IMR-90 (cell line): ENCODE results near the gene ARHGEF10L. TPM values are rescaled to one million over a fixed set of nuclear protein-coding genes. Genes with fewer than 3 reads are reported as not detected.

Source experiments
- ATAC-seq: fragments of 200-7000 bp; cut with Tn5 transposase; 2 replicates; pipeline ENCODE4 v1.9.1; 2020; ENCODE audit warnings: low read depth, mild to moderate bottlenecking, moderate library complexity
- BruUV-seq: library from RNA; stranded (reverse); fragments of 400-500 nt; replicated peaks from 2 replicates; lab custom pipeline; 2021; lab: Mats Ljungman, UMichigan
- CTCF ChIA-PET: fragments of 300-600 bp; formaldehyde crosslinking; extraction: SDS; loops from one replicate; lab custom pipeline; 2021; ENCODE audit warnings: antibody characterized with exemption; lab: Yijun Ruan, JAX
- POLR2A ChIA-PET: fragments of 300-600 bp; sonication (Branson Sonifier 250); formaldehyde crosslinking; loops from one replicate; lab custom pipeline; 2022; ENCODE audit warnings: antibody characterized with exemption; ENCODE audit not compliant: unreplicated experiment; lab: Charles Lee
- DNase-seq: peaks from one replicate; pipeline ENCODE4 v3.0.0; 2013
- H2AFZ ChIP-seq: replicated peaks from 2 replicates; pipeline ENCODE3; 2013; ENCODE audit warnings: low read length, mild to moderate bottlenecking; ENCODE audit not compliant: poor library complexity
- H2AK5ac ChIP-seq: 2 replicates; pipeline ENCODE4 v1.6.1; 2013; ENCODE audit warnings: low read depth, low read length, inconsistent platforms
- H2AK9ac ChIP-seq: replicated peaks from 2 replicates; pipeline ENCODE3; 2013; ENCODE audit warnings: mild to moderate bottlenecking, low read depth, low read length, moderate library complexity; ENCODE audit not compliant: poor library complexity
- H2BK120ac ChIP-seq: 2 replicates; pipeline ENCODE4 v1.6.1; 2013; ENCODE audit warnings: low read depth, low read length, inconsistent platforms
- H2BK15ac ChIP-seq: 3 replicates; pipeline ENCODE4 v1.6.1; 2013; ENCODE audit warnings: low read depth, low read length, inconsistent platforms
- H2BK20ac ChIP-seq: 2 replicates; pipeline ENCODE4 v1.6.1; 2013; ENCODE audit warnings: low read depth, mild to moderate bottlenecking, inconsistent platforms, low read length, moderate library complexity
- H2BK5ac ChIP-seq: 2 replicates; pipeline ENCODE4 v1.6.1; 2013; ENCODE audit warnings: mild to moderate bottlenecking, low read depth, low read length, inconsistent platforms; ENCODE audit not compliant: poor library complexity, severe bottlenecking
- H3K14ac ChIP-seq: replicated peaks from 2 replicates; pipeline ENCODE4 v1.6.1; 2013; ENCODE audit warnings: low read depth, low read length, inconsistent platforms
- H3K18ac ChIP-seq: 2 replicates; pipeline ENCODE4 v1.6.1; 2013; ENCODE audit warnings: low read depth, low read length, control low read depth
- H3K23ac ChIP-seq: 2 replicates; pipeline ENCODE4 v1.6.1; 2013; ENCODE audit warnings: low read depth, low read length, inconsistent platforms
- H3K27ac ChIP-seq: 2 replicates; pipeline ENCODE4 v1.5.1; 2013; ENCODE audit warnings: mild to moderate bottlenecking, control low read depth, low read length; ENCODE audit not compliant: insufficient read depth
- H3K27me3 ChIP-seq: 2 replicates; pipeline ENCODE4 v1.6.1; 2013; ENCODE audit warnings: low read length; ENCODE audit not compliant: control insufficient read depth, insufficient read depth
- H3K36me3 ChIP-seq: 2 replicates; pipeline ENCODE4 v1.6.1; 2013; ENCODE audit warnings: low read length, mixed read lengths; ENCODE audit not compliant: control insufficient read depth, insufficient read depth
- H3K4ac ChIP-seq: 2 replicates; pipeline ENCODE4 v1.6.1; 2013; ENCODE audit warnings: low read depth, low read length, inconsistent platforms
- H3K4me1 ChIP-seq: 2 replicates; pipeline ENCODE4 v1.6.1; 2013; ENCODE audit warnings: low read length, mixed read lengths; ENCODE audit not compliant: control insufficient read depth, insufficient read depth
- H3K4me2 ChIP-seq: 2 replicates; pipeline ENCODE4 v1.6.1; 2013; ENCODE audit warnings: low read depth, mild to moderate bottlenecking, control low read depth, low read length, moderate library complexity
- H3K4me3 ChIP-seq: 2 replicates; pipeline ENCODE4 v1.5.1; 2013; ENCODE audit warnings: low read depth, mild to moderate bottlenecking, control low read depth, low read length, moderate library complexity; ENCODE audit not compliant: insufficient read depth
- H3K56ac ChIP-seq: 2 replicates; pipeline ENCODE4 v1.6.1; 2013; ENCODE audit warnings: low read length, inconsistent platforms; ENCODE audit not compliant: insufficient read depth; ENCODE audit errors: extremely low read depth
- H3K79me1 ChIP-seq, 2 experiments: 2 replicates each; pipeline ENCODE4 v1.6.1; 2013; ENCODE audit warnings: low read length in 2 of 2, inconsistent platforms in 1 of 2, low read depth in 1 of 2
- H3K9ac ChIP-seq: 2 replicates; pipeline ENCODE4 v1.6.1; 2013; ENCODE audit warnings: low read depth, low read length, control low read depth
- H3K9me1 ChIP-seq: 2 replicates; pipeline ENCODE4 v1.6.1; 2013; ENCODE audit warnings: low read length, inconsistent platforms; ENCODE audit not compliant: insufficient read depth
- H3K9me3 ChIP-seq: 2 replicates; pipeline ENCODE4 v1.6.1; 2013; ENCODE audit warnings: low read length; ENCODE audit not compliant: control insufficient read depth, insufficient read depth
- H4K20me1 ChIP-seq: 2 replicates; pipeline ENCODE4 v1.6.1; 2013; ENCODE audit warnings: low read length, inconsistent platforms; ENCODE audit not compliant: insufficient read depth
- H4K5ac ChIP-seq: 2 replicates; pipeline ENCODE4 v1.6.1; 2013; ENCODE audit warnings: mild to moderate bottlenecking, low read depth, low read length, control low read depth
- H4K8ac ChIP-seq, 2 experiments: 2 replicates each; pipeline ENCODE4 v1.6.1; 2013; ENCODE audit warnings: low read depth in 2 of 2, low read length in 2 of 2, control low read depth in 1 of 2, inconsistent platforms in 1 of 2
- H4K91ac ChIP-seq: 2 replicates; pipeline ENCODE4 v1.6.1; 2013; ENCODE audit warnings: low read depth, low read length, inconsistent platforms; ENCODE audit not compliant: insufficient read depth
- BHLHE40 ChIP-seq: fragments of 150-350 bp; IDR thresholded peaks from 2 replicates; pipeline ENCODE4 v1.6.1; 2016; ENCODE audit warnings: mild to moderate bottlenecking, low read depth, low read length
- CEBPB ChIP-seq: IDR thresholded peaks from 2 replicates; pipeline ENCODE4 v1.6.1; 2012; ENCODE audit warnings: low read depth, low read length, improper control_type of control experiment
- CHD1 ChIP-seq: IDR thresholded peaks from 2 replicates; pipeline ENCODE4 v1.6.1; 2012; ENCODE audit warnings: low read depth, low read length, improper control_type of control experiment
- FOS ChIP-seq: fragments of 150-350 bp; IDR thresholded peaks from 2 replicates; pipeline ENCODE4 v1.6.1; 2016; ENCODE audit warnings: low read depth, low read length
- MAFK ChIP-seq: IDR thresholded peaks from 2 replicates; pipeline ENCODE4 v1.6.1; 2012; ENCODE audit warnings: low read depth, low read length, improper control_type of control experiment
- MAZ ChIP-seq: IDR thresholded peaks from 2 replicates; pipeline ENCODE4 v1.6.1; 2012; ENCODE audit warnings: low read depth, mild to moderate bottlenecking, low read length, improper control_type of control experiment, moderate library complexity, borderline replicate concordance
- NFE2L2 ChIP-seq: fragments of 150-350 bp; IDR thresholded peaks from 2 replicates; pipeline ENCODE4 v1.6.1; 2016; ENCODE audit warnings: low read depth, mild to moderate bottlenecking, low read length
- RAD21 ChIP-seq: IDR thresholded peaks from 2 replicates; pipeline ENCODE4 v1.6.1; 2012; ENCODE audit warnings: low read length, improper control_type of control experiment
- RCOR1 ChIP-seq: IDR thresholded peaks from 2 replicates; pipeline ENCODE4 v1.6.1; 2012; ENCODE audit warnings: mild to moderate bottlenecking, low read length, improper control_type of control experiment; ENCODE audit not compliant: insufficient replicate concordance
- SMC3 ChIP-seq: fragments of 150-350 bp; IDR thresholded peaks from 2 replicates; pipeline ENCODE4 v1.6.1; 2016; ENCODE audit warnings: low read depth, mild to moderate bottlenecking, antibody characterized with exemption, low read length, moderate library complexity
- USF2 ChIP-seq: fragments of 150-350 bp; IDR thresholded peaks from 2 replicates; pipeline ENCODE4 v1.6.1; 2017; ENCODE audit warnings: mild to moderate bottlenecking, antibody characterized with exemption, low read length, low read depth
- WGBS, 2 experiments: methylation state at CpG; one replicate each; pipeline versions ENCODE4 v1.1.5 to v1.1.7; 2013; ENCODE audit warnings: missing lambda C conversion rate in 2 of 2; ENCODE audit not compliant: insufficient read length in 1 of 2; ENCODE audit errors: extremely low coverage in 2 of 2; 5-methylcytosine and 5-hydroxymethylcytosine counted together
- dilution Hi-C: fragments of 300-500 bp; cut with HindIII; formaldehyde crosslinking; loops from one replicate; pipeline ENCODE4 v1.14.3; 2018; ENCODE audit warnings: low sequenced_read_pairs; ENCODE audit not compliant: unreplicated experiment
- in situ Hi-C: fragments of 300-500 bp; cut with MboI; formaldehyde crosslinking; loops from 3 replicates; pipeline ENCODE4 v1.14.3; 2019; ENCODE audit warnings: low sequenced_read_pairs, inconsistent platforms, mixed read lengths
- intact Hi-C: fragments of 100-400 bp; cut with micrococcal nuclease; formaldehyde crosslinking; loops from 2 replicates; pipeline ENCODE4 v1.10.0; 2022
- polyA plus RNA-seq, 3 experiments: library from polyadenylated mRNA; depleted of rRNA; stranded (reverse); fragments of >200 nt; gene quantifications; 2 replicates each; pipeline ENCODE4 v1.2.3, GENCODE V29; 2012; ENCODE audit warnings: low replicate concordance in 1 of 3
- total RNA-seq: library from RNA; depleted of rRNA; stranded (reverse); fragments of >200 nt; gene quantifications from 2 replicates; pipeline ENCODE4 v1.2.3, GENCODE V29; 2012

The ARHGEF10L gene
- total and polyA plus RNA-seq, 2 of the 4 experiments (the other 2 are of a cell fraction): 4.8 to 12.4 TPM

- Histone ChIP-seq H2BK15ac (no peak overlapping the region), H3K79me1 (peaks cover 14 to 24% of the 10 kb centered on the region in 2 experiments; a peak in 3 of 4 replicates), H3K9ac (no peak overlapping the region), H2BK20ac (no peak overlapping the region; the same call in 1 of the 2 replicates), H2AFZ (peak overlapping the region; percentile 98), H4K20me1 (no peaks in the 10 kb centered on the region), H4K5ac (no peak overlapping the region), H3K4me3 (no peak overlapping the region), H3K56ac (no peak overlapping the region), H3K9me3 (no peaks in the 10 kb centered on the region), H3K4ac (no peak overlapping the region), H3K4me1 (peaks cover 8% of the 10 kb centered on the region), H4K8ac (peak overlapping the region in 1 of 2 experiments; percentile 21; a peak in 1 of 4 replicates), H3K4me2 (no peak overlapping the region), H2BK5ac (no peak overlapping the region), H3K23ac (0 out of 2 replicates have a peak overlapping the region, but pooled peaks have one; percentile 42), H3K9me1 (no peaks in the 10 kb centered on the region), H3K14ac (no peak overlapping the region), H2BK120ac (no peak overlapping the region), H3K27ac (no peak overlapping the region), H2AK9ac (peak overlapping the region; percentile 75), H4K91ac (0 out of 2 replicates have a peak overlapping the region, but pooled peaks have one; percentile 4), H3K27me3 (no peaks in the 10 kb centered on the region), H3K36me3 (no peaks in the 10 kb centered on the region), H3K18ac (no peak overlapping the region), H2AK5ac (peak overlapping the region; percentile 28; the same call in 1 of the 2 replicates)
- BruUV-seq: no TSS peak
- intact Hi-C loops: no loop called here
- 0 out of 2 replicates have a peak, but pooled peaks have one; percentile 5 for ATAC-seq
- WGBS, 2 experiments: 25% methylated on average over 4 of the region's 13 CpGs; no CpG with 5 or more reads in 1 of the 2 experiments
- dilution Hi-C loops: no loop called here
- in situ Hi-C loops: no loop called here
- POLR2A ChIA-PET: no interaction called here
- CTCF ChIA-PET: interaction anchor here (0.5 kb wide), 1 partner anchor 94 kb away, joined by 3 read pairs; no protein-coding TSS in a partner anchor
- TF ChIP-seq MAZ: no peak
- no peak for TF ChIP-seq FOS
- no peak for TF ChIP-seq NFE2L2
- TF ChIP-seq BHLHE40: no peak
- TF ChIP-seq RAD21: no peak
- no peak for TF ChIP-seq MAFK
- TF ChIP-seq CEBPB: no peak
- no peak for TF ChIP-seq USF2
- TF ChIP-seq CHD1: no peak
- no peak for TF ChIP-seq RCOR1
- no peak for TF ChIP-seq SMC3
- peak; percentile 44 for DNase-seq
These were observed 925 bp upstream of the ARHGEF10L start for GRCh38 chr1:17538428-17539117.
